Thyroid gland (tissue), 4 donors: ENCODE measurements around the gene ZNF865. TPM values are rescaled to one million over a fixed set of nuclear protein-coding genes. Genes with fewer than 3 reads are reported as not detected.

Source experiments
- DNase-seq, 2 donors: peaks; one replicate each; pipeline ENCODE4 v3.0.0-alpha.2; 2019
- H3K27ac ChIP-seq, 3 donors: fragments of 200-600 bp; sonication (generic); 1 replicate in 2 of 3; 2 replicates in 1 of 3; pipeline ENCODE4 v1.5.1; 2016 to 2019; ENCODE audit warnings: mild to moderate bottlenecking in 1 of 3, moderate library complexity in 1 of 3
- H3K27me3 ChIP-seq: fragments of 200-600 bp; sonication (generic); one replicate; pipeline ENCODE4 v1.5.1; 2019
- H3K36me3 ChIP-seq, 2 donors: fragments of 200-600 bp; sonication (generic); one replicate each; pipeline ENCODE4 v1.5.1; 2016 to 2019
- H3K4me1 ChIP-seq, 2 donors: fragments of 200-600 bp; sonication (generic); one replicate each; pipeline ENCODE4 v1.5.1; 2017 to 2019
- H3K4me3 ChIP-seq, 3 donors: fragments of 200-600 bp; sonication (generic); replicated peaks in 1 of 3; 1 replicate in 2 of 3; 2 replicates in 1 of 3; pipeline ENCODE4 v1.5.1; 2016; ENCODE audit warnings: mild to moderate bottlenecking in 1 of 3
- H3K9me3 ChIP-seq: fragments of 200-600 bp; sonication (generic); one replicate; pipeline ENCODE4 v1.5.1; 2017
- CTCF ChIP-seq, 6 experiments: fragments of 200-600 bp in 3 of 6; fragments of 450-650 bp in 3 of 6; sonication (generic) in 3 of 6; IDR thresholded peaks; one replicate each; pipeline ENCODE4 v1.5.1; 2016 to 2019; ENCODE audit warnings: antibody characterized with exemption in 6 of 6, mild to moderate bottlenecking in 2 of 6, inconsistent platforms in 1 of 6, moderate library complexity in 1 of 6
- POLR2A ChIP-seq, 2 donors: fragments of 450-650 bp; IDR thresholded peaks; one replicate each; pipeline ENCODE4 v1.6.1; 2017; ENCODE audit warnings: antibody characterized with exemption in 2 of 2, mild to moderate bottlenecking in 2 of 2, moderate library complexity in 1 of 2
- WGBS, 2 donors: methylation state at CpG; one replicate each; pipeline ENCODE4 v1.1.5; 2017; 5-methylcytosine and 5-hydroxymethylcytosine counted together
- intact Hi-C: fragments of 100-400 bp; cut with DNase I; formaldehyde crosslinking; loops from one replicate; pipeline ENCODE4 v1.15.1; 2023
- total RNA-seq, 4 donors: library from RNA; depleted of rRNA; stranded (reverse); fragments of >200 nt; gene quantifications; one replicate each; pipeline ENCODE4 v1.2.3, GENCODE V29; 2016

The ZNF865 gene
- total RNA-seq, 4 donors from 2014 or later = 5.5 to 12.6 (median 9.1) TPM

- Histone ChIP-seq H3K4me1 (peaks cover 0 to 5% of the 10 kb centered on the region in 2 donors), H3K4me3 (no peak overlapping the region), H3K27ac (no peak overlapping the region), H3K9me3 (no peaks in the 10 kb centered on the region), H3K36me3 (peaks cover 0 to 3% of the 10 kb centered on the region in 2 donors), H3K27me3 (no peaks in the 10 kb centered on the region)
- intact Hi-C loops = loop anchor here (10.0 kb wide), 1 partner anchor 478 kb away; the partner anchor contains the start of gene TNNT1
- TF ChIP-seq POLR2A (IDR thresholded peaks at IDR 0.05) = no peak
- WGBS, 2 donors = 91% methylated on average over 13 to 23 of the region's 40 CpGs
- no peak for DNase-seq
These were observed 17.0 kb downstream of the ZNF865 start for GRCh38 chr19:55622242-55622969.

DNA sequence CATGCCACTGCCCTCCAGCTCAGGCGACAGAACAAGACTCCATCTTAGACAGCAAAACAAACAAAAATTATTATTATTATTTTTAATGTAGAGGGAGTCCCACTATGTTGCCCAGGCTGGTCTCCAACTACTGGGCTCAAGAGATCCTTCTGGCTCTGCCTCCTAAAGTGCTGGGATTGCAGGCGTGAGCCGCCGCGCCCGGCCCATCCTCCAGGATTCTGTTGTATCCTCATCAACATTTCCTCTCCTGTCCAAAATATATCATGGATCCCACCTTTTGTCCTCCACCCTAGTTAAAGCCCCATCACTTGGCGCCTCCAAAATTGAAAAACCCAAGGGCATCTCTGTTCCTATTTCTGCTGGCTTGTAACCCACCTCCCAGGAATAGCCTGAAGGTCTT lies 17.7 kb downstream of the ZNF865 start:
- H3K4me3 ChIP-seq = no peak overlapping the region
- no peaks in the 10 kb centered on the region for H3K36me3 ChIP-seq
- WGBS, 2 donors = 96 to 98% methylated on average over 7 of the region's 7 CpGs
- no peak for TF ChIP-seq CTCF (IDR thresholded peaks at IDR 0.05)
- TF ChIP-seq POLR2A (IDR thresholded peaks at IDR 0.05) = no peak
- no peak overlapping the region for H3K27ac ChIP-seq
- intact Hi-C loops = loop anchor here (10.0 kb wide), 1 partner anchor 478 kb away; the partner anchor contains the start of gene TNNT1
- DNase-seq = no peak
- no peaks in the 10 kb centered on the region for H3K27me3 ChIP-seq
- H3K9me3 ChIP-seq = no peaks in the 10 kb centered on the region
- peaks cover 0 to 5% of the 10 kb centered on the region in 2 donors for H3K4me1 ChIP-seq

GRCh38 chr19:55623561-55623960 lies 18.1 kb downstream of the ZNF865 start:
- Histone ChIP-seq H3K27me3 (no peaks in the 10 kb centered on the region), H3K4me1 (peaks cover 0 to 5% of the 10 kb centered on the region in 2 donors), H3K4me3 (peak overlapping the region in 1 of 3 donors; percentile 38), H3K27ac (peak overlapping the region in 2 of 3 donors; percentile 93 to 97), H3K36me3 (no peaks in the 10 kb centered on the region), H3K9me3 (no peaks in the 10 kb centered on the region)
- no peak for DNase-seq
- WGBS, 2 donors = 72 to 85% methylated on average over 7 of the region's 7 CpGs
- intact Hi-C loops = loop anchor here (10.0 kb wide), 1 partner anchor 479 kb away; the partner anchor contains the start of gene TNNT1
- TF ChIP-seq CTCF (IDR thresholded peaks at IDR 0.05) = no peak

DNA sequence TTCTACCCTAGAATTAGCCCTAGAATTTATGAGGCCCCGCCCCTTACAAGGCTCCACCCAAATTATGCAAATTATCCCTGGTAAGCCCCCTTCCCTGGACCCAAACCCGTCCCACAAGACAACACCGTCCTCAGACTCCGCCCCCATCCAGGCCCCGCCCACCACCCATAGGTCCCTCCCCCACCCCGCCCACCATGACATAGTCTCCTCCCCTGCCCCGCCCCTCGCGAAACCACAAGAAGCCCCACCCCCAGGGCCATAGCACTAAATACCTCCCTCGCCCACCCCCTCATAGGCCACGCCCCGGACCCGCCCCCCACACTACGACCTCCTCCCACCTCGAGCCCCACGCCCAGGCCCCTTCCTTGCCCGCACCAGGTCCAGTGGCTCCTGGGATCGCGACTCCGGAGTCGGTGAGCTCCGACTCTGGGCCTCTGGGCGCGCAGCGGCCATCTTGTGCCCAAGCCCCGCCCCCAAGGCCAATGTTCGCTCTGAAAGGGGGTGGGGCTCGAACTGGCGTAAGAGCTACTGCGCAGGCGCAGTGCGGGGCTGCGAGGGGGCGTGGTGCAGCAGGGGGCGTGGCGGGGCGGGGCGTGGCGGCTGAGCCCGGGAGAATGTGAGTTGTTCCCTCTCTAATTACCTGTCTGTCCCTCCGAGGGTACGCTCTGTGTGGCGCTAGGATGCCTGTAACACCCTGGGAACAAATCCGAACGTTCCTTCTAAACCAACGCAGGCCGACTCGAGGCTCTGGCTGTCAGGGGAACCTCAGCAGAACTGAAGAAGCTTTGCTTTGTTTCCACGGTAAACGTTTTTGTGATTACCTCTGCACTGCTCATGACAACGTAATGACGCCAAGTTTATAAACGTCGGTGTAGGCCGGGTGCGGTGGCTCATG lies 18.9 kb downstream of the ZNF865 start, which contains the start of gene ZNF784:
ZNF784 (minus strand) TSS at position 458 of the 895 bp plus-strand sequence; CDS start at position 453, 5 bp downstream.
- peak in 1 of 2 donors; percentile 72 for TF ChIP-seq POLR2A (IDR thresholded peaks at IDR 0.05)
- TF ChIP-seq CTCF (IDR thresholded peaks at IDR 0.05) = no peak
- Histone ChIP-seq H3K27ac (peak within 1 kb of the TSS; percentile 93 to 98 (median 97)), H3K4me1 (peaks cover 0 to 5% of the 10 kb centered on the region in 2 donors), H3K4me3 (peak within 1 kb of the TSS in 1 of 3 donors; percentile 38), H3K9me3 (no peaks in the 10 kb centered on the region), H3K36me3 (no peaks in the 10 kb centered on the region), H3K27me3 (no peaks in the 10 kb centered on the region)
- intact Hi-C loops = loop anchor here (10.0 kb wide), 1 partner anchor 480 kb away; the partner anchor contains the start of gene TNNT1
- 0 to 2% methylated on average over 39 to 43 of the region's 56 CpGs for WGBS, 2 donors
- peak; percentile 89 to 92 for DNase-seq

GRCh38 chr19:55625004-55625326 lies 19.5 kb downstream of the ZNF865 start:
- no peaks in the 10 kb centered on the region for H3K36me3 ChIP-seq
- H3K27ac ChIP-seq = no peak overlapping the region
- H3K4me3 ChIP-seq = peak overlapping the region in 1 of 3 donors; percentile 38
- DNase-seq = no peak
- intact Hi-C loops = loop anchor here (10.0 kb wide), 1 partner anchor 480 kb away; the partner anchor contains the start of gene TNNT1
- H3K4me1 ChIP-seq = peaks cover 0 to 5% of the 10 kb centered on the region in 2 donors
- no peaks in the 10 kb centered on the region for H3K9me3 ChIP-seq
- H3K27me3 ChIP-seq = no peaks in the 10 kb centered on the region
- WGBS, 2 donors = 45 to 52% methylated on average over 11 of the region's 11 CpGs
- no peak for TF ChIP-seq POLR2A (IDR thresholded peaks at IDR 0.05)
- no peak for TF ChIP-seq CTCF (IDR thresholded peaks at IDR 0.05)
